AG10803 (cell line): Measurements from ENCODE around the gene PDPR.
"Not testable (repeated sequence)": the region's sequence is repeated elsewhere in the genome, so short reads cannot be mapped to it uniquely, and the experiment has no call there.

Experiments
- DNase-seq: peaks from one replicate; pipeline ENCODE4 v3.0.0; 2010; ENCODE audit warnings: low read depth
- H3K4me3 ChIP-seq: 2 replicates; pipeline ENCODE4 v1.5.1; 2011; ENCODE audit warnings: mild to moderate bottlenecking, low read length, control low read depth
- TF ChIP-seq, protein P1 (sequence below): conservative IDR thresholded peaks from 2 replicates; pipeline ENCODE4 v1.5.1; 2011; ENCODE audit warnings: mild to moderate bottlenecking, low read length, control low read depth, inconsistent platforms

PDPR gene

DNA sequence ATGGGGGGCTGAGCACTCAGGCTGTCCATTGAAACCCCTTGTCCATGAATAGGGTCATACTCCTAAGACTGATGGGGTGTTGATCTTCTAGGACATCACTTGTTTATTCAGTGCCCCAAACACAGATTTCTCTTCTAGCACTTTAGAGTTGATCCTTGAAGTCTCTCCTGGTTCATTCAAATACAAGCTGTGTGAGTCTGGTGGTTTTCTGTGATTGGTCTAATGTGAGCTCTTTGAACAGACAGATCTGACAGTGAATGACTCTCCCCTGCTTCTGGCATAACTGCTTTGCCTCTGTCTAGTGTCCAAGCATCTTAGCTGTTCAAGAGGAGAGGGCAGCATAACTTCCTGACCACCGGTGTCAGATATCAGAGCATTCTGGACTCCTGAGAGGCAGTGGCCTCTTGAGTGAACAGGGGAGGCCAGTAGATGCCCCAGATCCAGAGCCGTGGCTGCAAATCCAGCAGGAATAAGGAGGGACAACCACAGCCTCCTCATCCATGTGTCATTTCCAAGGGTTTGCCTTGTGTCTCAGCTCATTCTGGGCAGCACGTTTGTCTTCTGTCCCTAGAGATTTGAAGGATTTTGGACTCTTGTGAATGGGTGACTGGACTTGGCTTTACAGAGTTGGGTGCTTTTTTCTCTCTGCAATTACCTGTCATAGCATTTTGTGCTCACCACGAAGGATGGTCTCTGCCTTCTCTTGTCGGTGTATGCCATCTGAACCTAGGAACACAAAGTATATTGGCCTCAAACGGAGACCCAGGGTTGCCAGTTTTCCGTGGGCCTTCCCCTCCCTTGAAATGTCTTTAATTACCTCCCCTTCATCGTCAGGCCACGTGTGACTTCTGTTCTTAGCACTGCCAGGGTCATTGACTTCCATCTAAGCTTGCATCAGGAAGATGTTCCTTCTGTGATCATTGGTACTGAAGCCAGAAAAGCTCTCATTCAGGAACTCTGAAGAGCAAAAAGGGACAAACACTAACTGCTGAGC is 45.5 kb downstream of the PDPR start:
- H3K4me3 ChIP-seq = no peak overlapping the region
- TF ChIP-seq, protein P1, sequence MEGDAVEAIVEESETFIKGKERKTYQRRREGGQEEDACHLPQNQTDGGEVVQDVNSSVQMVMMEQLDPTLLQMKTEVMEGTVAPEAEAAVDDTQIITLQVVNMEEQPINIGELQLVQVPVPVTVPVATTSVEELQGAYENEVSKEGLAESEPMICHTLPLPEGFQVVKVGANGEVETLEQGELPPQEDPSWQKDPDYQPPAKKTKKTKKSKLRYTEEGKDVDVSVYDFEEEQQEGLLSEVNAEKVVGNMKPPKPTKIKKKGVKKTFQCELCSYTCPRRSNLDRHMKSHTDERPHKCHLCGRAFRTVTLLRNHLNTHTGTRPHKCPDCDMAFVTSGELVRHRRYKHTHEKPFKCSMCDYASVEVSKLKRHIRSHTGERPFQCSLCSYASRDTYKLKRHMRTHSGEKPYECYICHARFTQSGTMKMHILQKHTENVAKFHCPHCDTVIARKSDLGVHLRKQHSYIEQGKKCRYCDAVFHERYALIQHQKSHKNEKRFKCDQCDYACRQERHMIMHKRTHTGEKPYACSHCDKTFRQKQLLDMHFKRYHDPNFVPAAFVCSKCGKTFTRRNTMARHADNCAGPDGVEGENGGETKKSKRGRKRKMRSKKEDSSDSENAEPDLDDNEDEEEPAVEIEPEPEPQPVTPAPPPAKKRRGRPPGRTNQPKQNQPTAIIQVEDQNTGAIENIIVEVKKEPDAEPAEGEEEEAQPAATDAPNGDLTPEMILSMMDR = no peak
- no peak for DNase-seq

DNA sequence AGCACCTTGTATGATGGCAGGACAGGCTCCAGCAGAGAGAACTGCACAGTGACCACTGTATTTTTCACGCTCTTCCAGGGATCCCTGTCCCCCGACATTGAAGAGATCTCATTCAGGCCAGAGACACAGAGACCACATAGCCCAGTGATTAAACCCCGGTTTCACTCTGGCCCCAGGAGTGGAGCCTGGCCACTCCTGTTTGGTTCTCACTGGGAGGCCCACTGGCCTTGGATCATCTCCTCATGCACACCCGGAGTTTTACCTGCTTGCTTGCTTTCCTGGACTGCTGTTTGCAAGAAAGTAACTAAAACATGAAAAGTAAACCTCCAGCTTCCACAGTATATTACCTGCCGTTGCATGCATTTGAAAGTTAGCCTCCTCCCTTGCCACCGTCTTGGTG is 46.3 kb downstream of the PDPR start:
- no peak overlapping the region for H3K4me3 ChIP-seq
- TF ChIP-seq, protein P1 = no peak
- no peak for DNase-seq

- H3K4me3 ChIP-seq = no peak overlapping the region
- TF ChIP-seq, protein P1 = no peak
- no peak for DNase-seq
These were observed 46.7 kb downstream of the PDPR start for GRCh38 chr16:70160821-70161220.

- no peak overlapping the region for H3K4me3 ChIP-seq
- no peak for DNase-seq
- TF ChIP-seq, protein P1 = no peak
These were observed 47.2 kb downstream of the PDPR start for GRCh38 chr16:70161350-70161749.

- H3K4me3 ChIP-seq = no peak overlapping the region
- peak; percentile 62 for DNase-seq
These were observed 47.9 kb downstream of the PDPR start for GRCh38 chr16:70162041-70162451.

GRCh38 chr16:70163596-70163995 is 49.5 kb downstream of the PDPR start:
- TF ChIP-seq, protein P1 = no peak
- H3K4me3 ChIP-seq = no peak overlapping the region
- DNase-seq = no peak

More at GRCh38 chr16:70162041-70162451, 47.9 kb downstream of the PDPR start:
- TF ChIP-seq, protein P1 = no peak

DNA sequence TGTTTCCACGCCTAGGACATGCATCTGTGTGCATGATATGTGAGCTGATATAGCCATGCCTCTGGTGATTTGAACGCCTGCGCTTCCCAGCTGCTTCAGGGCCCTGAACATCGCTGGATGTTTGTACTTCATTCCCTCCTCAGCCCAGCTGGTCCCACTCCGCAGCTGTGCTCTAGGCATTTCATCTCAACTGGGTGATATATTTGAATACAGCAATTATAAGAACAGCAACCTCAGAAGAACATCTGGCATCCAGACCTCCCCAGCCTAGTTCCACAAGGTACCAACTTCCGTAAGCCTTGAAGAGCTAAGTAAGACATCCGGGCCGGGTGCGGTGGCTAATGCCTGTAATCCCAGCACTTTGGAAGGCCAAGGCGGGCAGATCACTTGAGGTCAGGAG is 52.6 kb downstream of the PDPR start:
- not testable (repeated sequence) for H3K4me3 ChIP-seq, DNase-seq

GRCh38 chr16:70173212-70173837 is 59.2 kb downstream of the PDPR start, which contains the start of gene CLEC18C:
Gene CLEC18C, plus strand, starts transcription at chr16:70173787. Its CDS starts 492 bp downstream, at chr16:70174279.
- not testable (repeated sequence) for H3K4me3 ChIP-seq, DNase-seq

GRCh38 chr16:70173916-70174315 is 59.8 kb downstream of the PDPR start:
- not testable (repeated sequence) for H3K4me3 ChIP-seq, DNase-seq

GRCh38 chr16:70174387-70174932 is 60.3 kb downstream of the PDPR start:
- DNase-seq = not testable (repeated sequence)

More at GRCh38 chr16:70174387-70174932, 60.3 kb downstream of the PDPR start:
- not testable (repeated sequence) for H3K4me3 ChIP-seq
